GM21381 (cell line): ENCODE measurements around the gene TIPARP.
"Not testable (repeated sequence)": the region's sequence is repeated elsewhere in the genome, so short reads cannot be mapped to it uniquely, and the experiment has no call there.

Experiments used
- ATAC-seq: cut with Tn5 transposase; IDR thresholded peaks from one replicate; pipeline ENCODE4 v1.9.1; 2021; ENCODE audit warnings: mild to moderate bottlenecking, moderate library complexity; ENCODE audit not compliant: unreplicated experiment

TIPARP gene

GRCh38 chr3:156737049-156737448 is 62.7 kb downstream of the TIPARP start:
- ATAC-seq = not testable (repeated sequence)

GRCh38 chr3:156738251-156738650 is 63.9 kb downstream of the TIPARP start:
- no peak for ATAC-seq

- ATAC-seq = no peak
Measured at GRCh38 chr3:156739976-156740375, 65.6 kb downstream of the TIPARP start.

GRCh38 chr3:156740581-156740980 is 66.2 kb downstream of the TIPARP start:
- ATAC-seq = not testable (repeated sequence)

- ATAC-seq = no peak
Measured at GRCh38 chr3:156741935-156742334, 67.5 kb downstream of the TIPARP start.

GRCh38 chr3:156742401-156742800 is 68.0 kb downstream of the TIPARP start:
- ATAC-seq = no peak

- ATAC-seq = no peak
Measured at GRCh38 chr3:156743859-156744258, 69.5 kb downstream of the TIPARP start.

- no peak for ATAC-seq
Measured at GRCh38 chr3:156744631-156745030, 70.2 kb downstream of the TIPARP start.

- no peak for ATAC-seq
Measured at GRCh38 chr3:156745766-156746165, 71.4 kb downstream of the TIPARP start.

GRCh38 chr3:156747046-156747445 is 72.7 kb downstream of the TIPARP start:
- ATAC-seq = no peak

- ATAC-seq = no peak
Measured at GRCh38 chr3:156749244-156749643, 74.9 kb downstream of the TIPARP start.

GRCh38 chr3:156750191-156750873 is 75.9 kb downstream of the TIPARP start:
- no peak for ATAC-seq

GRCh38 chr3:156750874-156751245 is 76.5 kb downstream of the TIPARP start:
- no peak for ATAC-seq

- no peak for ATAC-seq
Measured at GRCh38 chr3:156751461-156752025, 77.2 kb downstream of the TIPARP start.
